Endothelial cell (in vitro differentiated cells): Measurements from ENCODE around the gene NPR2. TPM values are rescaled to one million over a fixed set of nuclear protein-coding genes. Genes with fewer than 3 reads are reported as not detected.
A peak's percentile ranks its signal among the peaks of the same experiment; 100 is the strongest.

Experiments used
- DNase-seq: peaks from one replicate; pipeline ENCODE4 v3.0.0; 2021; ENCODE audit warnings: low spot score
- H3K27ac Mint-ChIP-seq: one replicate; pipeline ENCODE4 v1.8.0; 2021; ENCODE audit warnings: mixed read lengths, inconsistent platforms; ENCODE audit not compliant: unreplicated experiment
- H3K27me3 Mint-ChIP-seq: one replicate; pipeline ENCODE4 v1.8.0; 2021; ENCODE audit warnings: mild to moderate bottlenecking, moderate library complexity, mixed read lengths, inconsistent platforms; ENCODE audit not compliant: unreplicated experiment
- H3K36me3 Mint-ChIP-seq: one replicate; pipeline ENCODE4 v1.8.0; 2021; ENCODE audit warnings: mild to moderate bottlenecking, low read depth, mixed read lengths, inconsistent platforms; ENCODE audit not compliant: unreplicated experiment
- H3K4me1 Mint-ChIP-seq: one replicate; pipeline ENCODE4 v1.8.0; 2021; ENCODE audit warnings: mild to moderate bottlenecking, mixed read lengths, inconsistent platforms; ENCODE audit not compliant: unreplicated experiment
- H3K4me3 Mint-ChIP-seq: one replicate; pipeline ENCODE4 v1.8.0; 2021; ENCODE audit warnings: mild to moderate bottlenecking, mixed read lengths, inconsistent platforms; ENCODE audit not compliant: unreplicated experiment
- H3K9me3 Mint-ChIP-seq: one replicate; pipeline ENCODE4 v1.8.0; 2021; ENCODE audit warnings: mixed read lengths, inconsistent platforms; ENCODE audit not compliant: unreplicated experiment
- total RNA-seq: library from RNA; stranded (reverse); fragmentation: NEBNext Ultra II Directional; extraction: Animal tissue kit (Norgen Biotek cat#: 25700); gene quantifications from one replicate; pipeline ENCODE4 v1.2.1, GENCODE V29; 2021; ENCODE audit not compliant: unreplicated experiment
- TF ChIP-seq, protein P1 (sequence below): fragments of 200-600 bp; sonication (generic); IDR thresholded peaks from one replicate; pipeline ENCODE4 v1.5.0; 2021; ENCODE audit warnings: antibody characterized with exemption; ENCODE audit not compliant: unreplicated experiment

NPR2 gene
- total RNA-seq, 1 donor from 2014 or later = 30.8 TPM

GRCh38 chr9:35801328-35802128 lies 10.1 kb downstream of the NPR2 start:
- Mint-ChIP-seq H3K9me3 (no peaks in the 10 kb centered on the region), H3K4me1 (peaks cover 5% of the 10 kb centered on the region), H3K27me3 (peaks cover 5% of the 10 kb centered on the region), H3K27ac (peak overlapping the region; percentile 11), H3K4me3 (peak overlapping the region; percentile 38), H3K36me3 (peaks cover 41% of the 10 kb centered on the region)
- DNase-seq = no peak
- TF ChIP-seq, protein P1, sequence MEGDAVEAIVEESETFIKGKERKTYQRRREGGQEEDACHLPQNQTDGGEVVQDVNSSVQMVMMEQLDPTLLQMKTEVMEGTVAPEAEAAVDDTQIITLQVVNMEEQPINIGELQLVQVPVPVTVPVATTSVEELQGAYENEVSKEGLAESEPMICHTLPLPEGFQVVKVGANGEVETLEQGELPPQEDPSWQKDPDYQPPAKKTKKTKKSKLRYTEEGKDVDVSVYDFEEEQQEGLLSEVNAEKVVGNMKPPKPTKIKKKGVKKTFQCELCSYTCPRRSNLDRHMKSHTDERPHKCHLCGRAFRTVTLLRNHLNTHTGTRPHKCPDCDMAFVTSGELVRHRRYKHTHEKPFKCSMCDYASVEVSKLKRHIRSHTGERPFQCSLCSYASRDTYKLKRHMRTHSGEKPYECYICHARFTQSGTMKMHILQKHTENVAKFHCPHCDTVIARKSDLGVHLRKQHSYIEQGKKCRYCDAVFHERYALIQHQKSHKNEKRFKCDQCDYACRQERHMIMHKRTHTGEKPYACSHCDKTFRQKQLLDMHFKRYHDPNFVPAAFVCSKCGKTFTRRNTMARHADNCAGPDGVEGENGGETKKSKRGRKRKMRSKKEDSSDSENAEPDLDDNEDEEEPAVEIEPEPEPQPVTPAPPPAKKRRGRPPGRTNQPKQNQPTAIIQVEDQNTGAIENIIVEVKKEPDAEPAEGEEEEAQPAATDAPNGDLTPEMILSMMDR = no peak

DNA sequence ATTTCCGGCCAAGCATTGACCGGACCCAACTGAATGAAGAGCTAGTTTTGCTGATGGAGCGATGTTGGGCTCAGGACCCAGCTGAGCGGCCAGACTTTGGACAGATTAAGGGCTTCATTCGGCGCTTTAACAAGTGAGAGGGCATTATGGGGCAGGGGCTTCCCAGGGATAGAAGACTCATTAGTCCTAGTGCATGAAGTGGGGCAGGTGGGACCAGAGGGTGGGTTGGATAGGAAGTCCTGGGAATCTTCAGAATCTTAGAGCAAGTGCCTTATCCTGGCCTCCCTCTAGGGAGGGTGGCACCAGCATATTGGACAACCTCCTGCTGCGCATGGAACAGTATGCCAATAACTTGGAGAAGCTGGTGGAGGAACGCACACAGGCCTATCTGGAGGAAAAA lies 14.7 kb downstream of the NPR2 start:
- H3K27ac Mint-ChIP-seq = peak overlapping the region; percentile 57
- H3K36me3 Mint-ChIP-seq = peaks cover 36% of the 10 kb centered on the region
- no peaks in the 10 kb centered on the region for H3K9me3 Mint-ChIP-seq
- H3K4me1 Mint-ChIP-seq = peaks cover 3% of the 10 kb centered on the region
- H3K27me3 Mint-ChIP-seq = peaks cover 6% of the 10 kb centered on the region
- no peak overlapping the region for H3K4me3 Mint-ChIP-seq
- TF ChIP-seq, protein P1 = no peak
- no peak for DNase-seq

DNA sequence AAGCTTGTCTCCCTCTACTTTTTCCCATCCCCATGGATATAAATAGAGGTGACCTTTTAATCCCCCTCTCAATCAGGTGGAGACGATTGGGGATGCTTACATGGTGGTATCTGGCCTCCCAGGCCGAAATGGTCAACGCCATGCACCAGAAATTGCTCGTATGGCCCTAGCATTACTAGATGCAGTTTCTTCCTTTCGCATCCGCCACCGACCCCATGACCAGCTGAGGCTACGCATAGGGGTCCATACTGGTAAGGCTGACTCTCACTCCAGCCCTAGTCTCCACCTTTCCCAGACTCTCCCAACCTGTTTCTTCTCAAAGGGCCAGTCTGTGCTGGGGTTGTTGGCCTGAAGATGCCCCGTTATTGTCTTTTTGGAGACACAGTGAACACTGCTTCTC lies 17.0 kb downstream of the NPR2 start:
- H3K27ac Mint-ChIP-seq = no peak overlapping the region
- no peaks in the 10 kb centered on the region for H3K9me3 Mint-ChIP-seq
- TF ChIP-seq, protein P1 = no peak
- no peak for DNase-seq
- H3K4me3 Mint-ChIP-seq = peak overlapping the region; percentile 19
- peaks cover 17% of the 10 kb centered on the region for H3K4me1 Mint-ChIP-seq
- peaks cover 7% of the 10 kb centered on the region for H3K27me3 Mint-ChIP-seq
- peaks cover 22% of the 10 kb centered on the region for H3K36me3 Mint-ChIP-seq

DNA sequence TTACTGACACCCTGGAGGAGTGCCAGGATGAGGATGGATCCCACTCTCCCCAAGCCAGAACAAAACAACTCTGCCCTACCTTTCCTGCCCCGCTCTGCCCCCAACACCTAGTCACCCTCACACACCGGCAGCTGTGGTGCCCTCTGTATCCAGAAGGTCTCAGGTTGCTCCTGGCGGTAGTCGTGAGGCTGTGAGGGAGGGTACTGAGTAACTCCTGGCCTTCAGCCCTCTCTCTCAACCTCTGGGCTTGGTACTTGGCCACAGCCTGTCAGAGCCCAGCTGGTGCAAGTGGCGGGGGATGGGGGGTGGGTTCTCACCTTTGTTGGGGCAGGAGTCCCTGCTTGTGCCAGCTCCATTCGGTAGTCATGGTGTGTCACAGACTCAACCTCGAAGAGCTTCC lies 18.7 kb downstream of the NPR2 start:
- Mint-ChIP-seq H3K27me3 (peaks cover 12% of the 10 kb centered on the region), H3K9me3 (no peaks in the 10 kb centered on the region), H3K27ac (no peak overlapping the region), H3K4me3 (no peak overlapping the region), H3K4me1 (peaks cover 27% of the 10 kb centered on the region), H3K36me3 (peaks cover 19% of the 10 kb centered on the region)
- TF ChIP-seq, protein P1 = no peak
- DNase-seq = no peak

- TF ChIP-seq, protein P1 = no peak
- H3K27ac Mint-ChIP-seq = peak overlapping the region; percentile 84
Observed at GRCh38 chr9:35811381-35812024, 20.1 kb downstream of the NPR2 start.

More at GRCh38 chr9:35811381-35812024, 20.1 kb downstream of the NPR2 start:
- H3K4me1 Mint-ChIP-seq = peaks cover 30% of the 10 kb centered on the region
- peaks cover 15% of the 10 kb centered on the region for H3K27me3 Mint-ChIP-seq
- DNase-seq = no peak
- H3K4me3 Mint-ChIP-seq = peak overlapping the region; percentile 43
- no peaks in the 10 kb centered on the region for H3K9me3 Mint-ChIP-seq
- H3K36me3 Mint-ChIP-seq = peaks cover 9% of the 10 kb centered on the region
